Measurements from ENCODE around the gene YWHAG. TPM values are rescaled to one million over a fixed set of nuclear protein-coding genes. Genes with fewer than 3 reads are reported as not detected.
"Not testable (repeated sequence)": the region's sequence is repeated elsewhere in the genome, so short reads cannot be mapped to it uniquely, and the experiment has no call there.

Gene YWHAG
- total RNA-seq, 4 donors from 2014 or later: 49.8 to 86.2 (median 70.3) TPM

DNA sequence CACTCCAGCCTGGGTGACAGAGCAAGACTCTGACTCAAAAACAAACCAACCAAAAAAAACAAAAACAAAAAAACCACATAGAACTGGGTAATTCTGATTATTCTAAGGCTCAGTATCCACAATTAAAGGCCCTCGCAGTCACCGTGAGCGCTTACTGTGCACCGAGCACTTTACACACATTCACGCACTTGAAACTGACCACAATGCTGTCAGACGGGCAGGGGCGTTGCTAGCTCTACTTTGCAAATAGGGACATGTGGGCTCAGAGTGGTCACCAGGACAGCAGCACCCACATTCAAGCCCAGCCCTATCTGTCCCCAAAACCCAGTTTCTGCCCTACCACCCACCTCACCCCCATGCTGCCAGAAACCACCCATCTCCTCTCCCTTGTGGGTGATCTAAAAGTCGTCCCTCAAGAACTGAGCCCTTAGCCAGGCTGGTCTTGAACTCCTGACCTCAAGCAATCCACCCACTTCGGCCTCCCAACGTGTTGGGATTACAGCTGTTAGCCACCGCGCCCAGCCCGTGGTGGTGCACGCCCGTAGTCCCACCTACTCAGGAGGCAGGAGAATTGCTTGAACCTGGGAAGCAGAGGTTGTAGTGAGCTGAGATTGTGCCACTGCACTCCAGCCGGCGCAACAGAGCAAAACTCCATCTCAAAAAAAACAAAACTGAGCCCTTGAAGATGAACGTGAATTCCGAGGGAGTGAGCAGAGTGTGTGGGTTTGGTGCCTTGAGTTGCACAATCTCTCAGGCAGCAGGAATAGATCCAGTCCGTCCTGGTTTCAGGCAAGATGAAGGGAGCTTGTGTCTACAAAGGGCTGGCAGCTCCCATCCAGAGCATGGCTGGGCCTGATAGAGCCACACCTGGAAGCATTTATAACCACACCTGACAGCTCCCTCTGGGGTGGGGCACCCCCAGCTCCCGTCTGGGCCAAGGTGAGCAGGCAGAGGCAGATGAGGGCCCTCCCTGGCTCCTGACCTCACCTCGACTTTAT, 61.7 kb downstream of the YWHAG start:
- WGBS, 2 donors (ENCODE audit: low coverage in 1 of 2): 40 to 100% methylated on average over 4 to 11 of the region's 22 CpGs
- peak; percentile 85 for TF ChIP-seq POLR2AphosphoS5 (IDR thresholded peaks at IDR 0.05)
- TF ChIP-seq EP300 (IDR thresholded peaks at IDR 0.05): no peak
- TF ChIP-seq, protein P1, sequence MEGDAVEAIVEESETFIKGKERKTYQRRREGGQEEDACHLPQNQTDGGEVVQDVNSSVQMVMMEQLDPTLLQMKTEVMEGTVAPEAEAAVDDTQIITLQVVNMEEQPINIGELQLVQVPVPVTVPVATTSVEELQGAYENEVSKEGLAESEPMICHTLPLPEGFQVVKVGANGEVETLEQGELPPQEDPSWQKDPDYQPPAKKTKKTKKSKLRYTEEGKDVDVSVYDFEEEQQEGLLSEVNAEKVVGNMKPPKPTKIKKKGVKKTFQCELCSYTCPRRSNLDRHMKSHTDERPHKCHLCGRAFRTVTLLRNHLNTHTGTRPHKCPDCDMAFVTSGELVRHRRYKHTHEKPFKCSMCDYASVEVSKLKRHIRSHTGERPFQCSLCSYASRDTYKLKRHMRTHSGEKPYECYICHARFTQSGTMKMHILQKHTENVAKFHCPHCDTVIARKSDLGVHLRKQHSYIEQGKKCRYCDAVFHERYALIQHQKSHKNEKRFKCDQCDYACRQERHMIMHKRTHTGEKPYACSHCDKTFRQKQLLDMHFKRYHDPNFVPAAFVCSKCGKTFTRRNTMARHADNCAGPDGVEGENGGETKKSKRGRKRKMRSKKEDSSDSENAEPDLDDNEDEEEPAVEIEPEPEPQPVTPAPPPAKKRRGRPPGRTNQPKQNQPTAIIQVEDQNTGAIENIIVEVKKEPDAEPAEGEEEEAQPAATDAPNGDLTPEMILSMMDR (IDR thresholded peaks at IDR 0.05): no peak
- Histone ChIP-seq H3K9me3 (no peaks in the 10 kb centered on the region), H3K4me1 (peaks cover 9 to 66% (median 41%) of the 10 kb centered on the region in 3 donors), H3K4me3 (no peak overlapping the region), H3K27ac (peak overlapping the region; percentile 85 to 98 (median 96)), H3K36me3 (no peaks in the 10 kb centered on the region), H3K27me3 (no peaks in the 10 kb centered on the region)
- peak; percentile 60 for ATAC-seq

DNA sequence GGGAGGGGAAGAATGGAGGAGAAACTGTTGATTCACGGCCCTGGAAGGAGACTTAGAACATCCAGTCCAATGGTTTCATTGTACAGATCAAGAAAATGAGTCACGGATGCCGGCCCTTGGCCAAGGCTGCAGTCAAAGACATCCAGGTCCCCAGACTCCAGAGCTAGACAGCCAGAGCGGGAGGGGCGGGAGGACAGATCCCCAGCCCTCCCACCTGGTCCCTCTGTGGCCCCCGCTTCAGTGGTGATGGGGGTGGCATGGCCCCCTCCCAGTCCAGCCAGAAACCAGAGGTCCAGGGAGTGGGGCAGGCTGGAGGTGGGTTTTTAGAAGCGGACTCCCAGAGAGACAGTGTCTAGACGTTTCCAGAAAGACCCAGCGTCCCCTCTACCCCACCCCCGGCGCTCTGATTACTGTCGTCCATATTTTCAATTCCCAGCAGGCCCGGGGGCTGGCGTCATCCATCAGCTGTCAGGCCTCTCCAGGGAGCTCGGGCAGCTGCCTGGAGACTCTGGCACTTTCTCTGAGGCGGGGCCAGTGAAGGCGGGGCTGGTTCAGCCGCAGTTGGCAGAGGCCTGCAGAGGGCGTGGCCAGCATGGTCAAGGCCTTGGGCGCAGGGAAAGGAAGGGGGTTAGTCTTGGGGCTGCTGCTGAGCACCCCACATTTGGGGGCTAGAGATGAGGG, 64.3 kb downstream of the YWHAG start:
- Histone ChIP-seq H3K36me3 (no peaks in the 10 kb centered on the region), H3K4me1 (peaks cover 9 to 70% (median 44%) of the 10 kb centered on the region in 3 donors), H3K27me3 (no peaks in the 10 kb centered on the region), H3K4me3 (peak overlapping the region; percentile 12 to 48), H3K27ac (peak overlapping the region; percentile 87 to 98 (median 97)), H3K9me3 (no peaks in the 10 kb centered on the region)
- peak; percentile 91 for TF ChIP-seq POLR2AphosphoS5 (IDR thresholded peaks at IDR 0.05)
- TF ChIP-seq POLR2A (IDR thresholded peaks at IDR 0.05): no peak
- peak; percentile 1 for TF ChIP-seq EP300 (IDR thresholded peaks at IDR 0.05)
- 0 to 14% methylated on average over 1 to 6 of the region's 20 CpGs for WGBS, 2 donors (ENCODE audit: low coverage in 1 of 2)
- ATAC-seq: peak; percentile 84

DNA sequence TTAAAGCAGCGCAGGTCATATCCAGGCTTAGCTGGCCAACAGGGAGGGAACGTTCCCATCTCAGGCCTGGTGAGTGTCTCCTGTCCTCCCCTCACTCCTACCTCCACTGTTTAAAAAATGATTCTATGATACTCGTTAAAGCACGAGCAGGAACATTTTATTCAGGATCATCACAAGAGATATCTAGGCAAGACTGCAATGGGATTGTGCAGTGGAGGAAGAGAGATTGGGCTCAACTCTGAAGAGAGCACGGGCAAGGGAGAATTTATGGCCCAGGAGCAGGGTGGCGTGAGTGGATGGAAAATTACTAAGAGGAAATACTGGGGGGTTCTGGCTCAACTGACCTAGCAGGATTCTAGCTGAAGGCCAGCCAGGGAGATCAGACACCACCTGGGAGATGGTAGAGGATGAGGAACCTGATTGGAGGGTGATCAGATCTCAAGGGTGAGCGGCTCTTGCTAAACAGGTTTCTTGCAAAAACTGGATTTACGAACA, 65.3 kb downstream of the YWHAG start:
- H3K9me3 ChIP-seq: no peaks in the 10 kb centered on the region
- H3K27ac ChIP-seq: peak overlapping the region; percentile 87 to 98 (median 97)
- H3K27me3 ChIP-seq: no peaks in the 10 kb centered on the region
- no peaks in the 10 kb centered on the region for H3K36me3 ChIP-seq
- no peak for ATAC-seq
- H3K4me1 ChIP-seq: peaks cover 9 to 70% (median 44%) of the 10 kb centered on the region in 3 donors
- H3K4me3 ChIP-seq: no peak overlapping the region
- WGBS, 2 donors (ENCODE audit: low coverage in 1 of 2): 73 to 79% methylated on average over 2 to 4 of the region's 8 CpGs
- no peak for TF ChIP-seq POLR2A (IDR thresholded peaks at IDR 0.05)
- TF ChIP-seq POLR2AphosphoS5 (IDR thresholded peaks at IDR 0.05): no peak
- no peak for TF ChIP-seq EP300 (IDR thresholded peaks at IDR 0.05)
- TF ChIP-seq, protein P1 (IDR thresholded peaks at IDR 0.05): no peak

DNA sequence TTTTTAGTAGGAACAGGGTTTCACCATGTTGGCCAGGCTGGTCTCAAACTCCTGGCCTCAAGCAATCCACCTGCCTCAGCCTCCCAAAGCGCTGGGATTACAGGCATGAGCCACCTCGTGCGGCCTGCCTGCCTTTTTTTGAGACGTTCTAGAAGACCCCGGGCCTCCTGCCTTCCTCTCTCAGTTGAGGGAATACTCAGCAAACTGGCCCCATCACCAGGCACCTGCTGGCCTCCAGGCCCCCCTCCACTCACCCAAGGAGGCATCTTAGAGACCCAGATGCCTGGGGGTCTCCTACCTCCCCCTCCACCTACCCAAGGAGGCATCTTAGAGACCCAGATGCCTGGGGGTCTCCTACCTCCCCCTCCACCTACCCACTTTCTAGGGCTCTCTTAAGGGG, 65.9 kb downstream of the YWHAG start:
- 64 to 76% methylated on average over 4 to 5 of the region's 5 CpGs for WGBS, 2 donors (ENCODE audit: low coverage in 1 of 2)
- not testable (repeated sequence) for H3K27me3 ChIP-seq, H3K9me3 ChIP-seq, H3K36me3 ChIP-seq, ATAC-seq
- Histone ChIP-seq H3K27ac (peak overlapping the region; percentile 87 to 98 (median 97)), H3K4me3 (peak overlapping the region in 1 of 2 donors; percentile 46), H3K4me1 (peaks cover 9 to 70% (median 44%) of the 10 kb centered on the region in 3 donors)

DNA sequence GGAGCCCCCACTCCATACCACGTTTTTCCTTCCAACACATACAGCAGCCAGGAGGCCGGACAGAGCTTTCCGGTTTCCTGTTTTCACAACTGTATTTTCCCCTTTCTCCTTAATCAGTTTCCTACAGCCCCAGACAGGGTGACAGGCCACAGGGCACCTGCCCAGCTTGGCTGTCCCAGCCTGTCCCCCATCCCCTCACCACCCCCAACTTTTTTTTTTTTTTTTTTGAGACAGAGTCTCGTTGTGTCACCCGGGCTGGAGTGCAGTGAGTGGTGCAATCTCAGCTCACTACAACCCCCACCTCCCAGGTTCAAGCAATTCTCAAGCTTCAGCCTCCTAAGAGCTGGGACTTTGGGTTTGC, 66.6 kb downstream of the YWHAG start:
- Histone ChIP-seq H3K27ac (peak overlapping the region; percentile 87 to 98 (median 97)), H3K9me3 (no peaks in the 10 kb centered on the region), H3K27me3 (no peaks in the 10 kb centered on the region), H3K4me3 (peak overlapping the region; percentile 26 to 46), H3K4me1 (peaks cover 6 to 63% (median 40%) of the 10 kb centered on the region in 3 donors), H3K36me3 (no peaks in the 10 kb centered on the region)
- 0 to 10% methylated on average over 3 to 5 of the region's 5 CpGs for WGBS, 2 donors (ENCODE audit: low coverage in 1 of 2)
- ATAC-seq: peak; percentile 13
- no peak for TF ChIP-seq POLR2A (IDR thresholded peaks at IDR 0.05)
- TF ChIP-seq POLR2AphosphoS5 (IDR thresholded peaks at IDR 0.05): no peak
- no peak for TF ChIP-seq EP300 (IDR thresholded peaks at IDR 0.05)
- TF ChIP-seq, protein P1 (IDR thresholded peaks at IDR 0.05): no peak
